Right hindlimb (tissue), 1 donor: ENCODE results near the gene PXDC1.
"Not testable (repeated sequence)": the region's sequence is repeated elsewhere in the genome, so short reads cannot be mapped to it uniquely, and the experiment has no call there.

Source experiments
- DNase-seq: peaks from one replicate; pipeline ENCODE4 v3.0.0-alpha.2; 2018

PXDC1 gene

DNA sequence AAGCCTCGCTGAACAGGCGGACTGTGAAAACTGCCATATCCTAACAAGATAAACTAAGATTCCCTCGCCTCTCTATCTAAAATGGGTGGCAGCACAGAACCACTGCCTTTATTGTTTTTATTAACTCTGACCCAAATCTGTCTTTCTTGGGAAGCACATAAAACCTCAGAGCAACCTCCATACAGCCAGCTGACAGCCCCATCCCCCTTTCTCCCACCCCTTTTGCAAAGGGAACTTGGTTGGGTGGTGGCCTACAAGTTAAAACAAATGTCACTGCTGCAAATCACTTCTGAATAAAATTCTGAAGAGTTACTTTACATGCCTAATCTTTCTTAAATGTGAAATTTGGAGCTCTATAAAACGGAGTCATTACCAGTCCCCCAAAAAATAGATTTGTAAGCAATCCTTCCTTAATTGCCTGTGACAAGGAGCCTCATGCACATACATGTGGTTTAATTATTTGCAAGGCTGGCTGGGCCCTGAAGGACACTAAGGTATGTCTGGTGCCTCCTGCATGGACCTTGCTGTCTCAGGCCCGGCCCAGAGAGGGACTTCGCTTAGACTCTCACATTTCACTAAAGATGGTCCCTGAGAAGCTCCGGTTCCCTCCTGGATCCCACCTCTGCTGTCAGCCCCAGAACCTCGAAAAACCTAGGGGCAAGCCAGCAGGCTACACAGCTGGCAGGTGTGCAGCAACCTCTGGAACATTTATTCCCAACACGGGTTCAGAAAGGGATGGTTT is 21.7 kb downstream of the PXDC1 start:
- DNase-seq, result no peak

- no peak for DNase-seq
Observed at GRCh38 chr6:3727593-3728108, 23.9 kb downstream of the PXDC1 start.

DNA sequence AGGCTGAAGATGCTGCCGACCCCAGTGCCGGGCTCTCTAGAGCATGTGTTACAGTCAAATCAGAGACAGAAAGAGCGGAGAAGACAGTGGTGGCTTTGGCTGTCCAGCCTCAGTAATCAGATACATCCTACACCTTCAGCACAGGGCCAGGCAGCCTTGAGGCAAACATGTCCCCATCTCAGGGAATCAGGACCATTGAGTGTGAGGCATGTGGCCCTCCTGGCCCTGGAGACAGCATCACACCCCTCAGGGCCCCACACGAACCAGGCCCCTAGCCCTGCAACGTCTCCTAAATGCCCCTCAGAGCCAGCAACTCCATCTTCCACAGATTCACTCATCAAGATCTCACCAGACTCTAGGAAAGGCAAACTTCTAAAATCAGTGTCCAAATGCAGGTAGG is 24.5 kb downstream of the PXDC1 start:
- DNase-seq, result no peak

DNA sequence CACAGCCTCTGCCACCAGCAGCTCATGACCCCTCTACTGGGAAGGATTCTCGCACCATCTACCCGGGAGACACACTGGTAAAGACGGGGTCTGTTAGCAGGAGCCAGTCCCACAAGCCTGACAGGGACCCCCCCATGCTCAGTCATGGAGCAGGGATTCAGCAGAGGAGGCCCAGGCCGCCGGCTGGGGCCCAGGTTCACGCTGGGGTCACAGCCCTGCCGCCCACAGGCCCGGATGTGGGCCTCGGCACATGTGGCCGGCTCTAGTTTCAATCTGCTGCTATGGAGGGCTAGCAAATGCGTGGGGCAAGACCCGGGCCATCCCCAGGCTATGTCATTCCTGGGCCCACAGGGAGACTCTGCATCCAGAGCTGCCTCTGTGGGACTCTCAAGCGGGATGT is 25.1 kb downstream of the PXDC1 start:
- DNase-seq, result no peak

GRCh38 chr6:3725145-3726047 is 26.1 kb downstream of the PXDC1 start:
- DNase-seq, result no peak

GRCh38 chr6:3724451-3725144 is 26.9 kb downstream of the PXDC1 start:
- DNase-seq, result no peak

DNA sequence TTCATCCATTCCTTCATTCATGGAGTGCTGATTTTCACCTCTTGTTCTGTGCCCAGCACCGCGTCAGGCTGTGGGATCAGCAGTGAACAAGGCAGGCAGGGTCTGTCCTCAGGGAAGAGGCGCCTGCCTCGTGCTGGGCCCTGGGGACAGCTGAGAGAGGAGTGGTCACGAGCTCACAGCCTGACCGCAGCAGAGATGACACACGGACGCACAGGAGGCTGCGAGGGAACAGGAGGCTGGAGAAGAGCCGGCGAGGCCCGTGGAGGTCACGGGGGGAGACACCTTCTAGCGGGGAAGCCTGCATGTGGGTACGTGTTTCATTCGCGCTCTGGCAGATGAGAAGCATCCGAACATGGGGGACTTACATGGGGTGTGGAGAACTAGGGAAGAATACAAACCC is 27.5 kb downstream of the PXDC1 start:
- no peak for DNase-seq

GRCh38 chr6:3723251-3723650 is 28.3 kb downstream of the PXDC1 start:
- DNase-seq, result no peak

GRCh38 chr6:3722785-3723184 is 28.7 kb downstream of the PXDC1 start:
- no peak for DNase-seq

DNA sequence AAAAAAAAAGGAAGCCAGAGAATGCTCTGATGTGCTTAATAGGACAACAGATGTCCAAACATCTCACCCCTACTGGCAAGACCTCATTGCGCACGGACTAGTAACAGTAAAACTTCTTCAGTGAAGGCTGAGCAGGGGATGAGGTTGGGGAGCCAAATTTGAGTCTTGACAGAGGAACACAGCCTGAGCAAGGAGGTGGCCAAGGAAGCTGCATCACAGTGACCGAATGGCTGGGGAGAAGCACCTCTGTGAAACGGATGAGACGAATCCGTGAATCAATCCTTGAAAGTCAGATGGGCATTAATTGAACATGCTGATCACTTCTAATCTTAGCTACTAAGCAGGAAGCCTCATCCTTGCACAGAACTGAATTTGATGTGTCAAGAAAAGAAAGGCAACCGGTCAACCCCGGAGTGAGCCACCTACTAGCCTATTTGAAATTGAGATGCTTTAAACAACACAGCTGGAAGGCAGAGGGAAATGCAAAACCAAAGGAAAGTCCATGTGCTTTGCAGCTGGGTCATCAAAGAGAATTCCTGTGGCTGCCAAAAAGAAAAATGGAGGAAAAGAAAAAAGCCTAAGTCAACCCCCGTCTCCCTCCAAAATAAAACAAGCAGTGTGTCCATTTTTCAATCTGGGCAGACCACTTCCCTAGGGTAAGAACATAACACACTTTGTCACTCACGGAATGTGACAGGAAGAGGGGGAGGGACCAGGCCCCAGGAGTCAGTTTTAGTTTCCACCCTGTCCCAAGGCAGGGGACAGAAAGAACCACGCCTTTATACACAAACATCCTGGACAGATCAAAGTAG is 29.5 kb downstream of the PXDC1 start:
- no peak for DNase-seq

- DNase-seq, result not testable (repeated sequence)
Observed at GRCh38 chr6:3720770-3721169, 30.7 kb downstream of the PXDC1 start.

GRCh38 chr6:3719462-3720308 is 31.8 kb downstream of the PXDC1 start:
- DNase-seq, result no peak

DNA sequence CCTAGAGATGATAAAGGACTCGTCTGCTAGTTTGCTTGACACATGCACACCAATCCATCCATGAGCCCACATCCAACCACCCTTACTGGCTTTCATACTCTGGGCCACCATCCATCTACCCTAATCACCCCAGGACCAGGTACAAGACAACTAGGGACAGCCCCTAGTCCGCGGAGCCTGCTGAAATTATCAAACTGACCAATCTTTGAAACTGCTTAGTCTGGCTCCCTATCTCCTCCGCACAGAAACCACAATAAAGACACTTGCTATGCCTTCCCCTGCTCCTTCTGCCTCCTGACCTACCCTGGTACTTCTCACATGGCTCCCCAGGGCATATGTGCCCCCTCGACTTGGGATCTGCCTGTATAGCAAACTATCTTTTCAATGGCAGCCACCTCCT is 33.1 kb downstream of the PXDC1 start:
- DNase-seq, result no peak

DNA sequence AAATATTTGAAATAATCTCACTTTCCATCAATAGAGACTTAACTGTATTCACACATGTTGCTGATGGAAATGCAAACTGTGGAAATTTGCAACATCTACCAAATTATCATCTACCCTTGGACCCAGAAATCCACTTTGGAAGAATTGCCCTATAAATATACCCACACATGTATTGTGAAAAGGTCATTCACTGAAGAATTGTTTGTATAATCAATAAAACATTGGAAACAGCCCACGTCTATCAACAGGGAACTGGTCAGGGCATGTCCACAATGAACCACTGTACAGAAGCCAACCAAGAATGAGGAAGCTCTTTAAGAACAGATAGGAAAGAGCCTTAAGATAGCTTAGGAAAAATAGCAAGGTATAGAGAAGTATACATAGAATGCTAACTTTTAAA is 36.2 kb downstream of the PXDC1 start:
- DNase-seq, result no peak

- no peak for DNase-seq
Observed at GRCh38 chr6:3714768-3715167, 36.7 kb downstream of the PXDC1 start.

- no peak for DNase-seq
Observed at GRCh38 chr6:3714111-3714510, 37.4 kb downstream of the PXDC1 start.

DNA sequence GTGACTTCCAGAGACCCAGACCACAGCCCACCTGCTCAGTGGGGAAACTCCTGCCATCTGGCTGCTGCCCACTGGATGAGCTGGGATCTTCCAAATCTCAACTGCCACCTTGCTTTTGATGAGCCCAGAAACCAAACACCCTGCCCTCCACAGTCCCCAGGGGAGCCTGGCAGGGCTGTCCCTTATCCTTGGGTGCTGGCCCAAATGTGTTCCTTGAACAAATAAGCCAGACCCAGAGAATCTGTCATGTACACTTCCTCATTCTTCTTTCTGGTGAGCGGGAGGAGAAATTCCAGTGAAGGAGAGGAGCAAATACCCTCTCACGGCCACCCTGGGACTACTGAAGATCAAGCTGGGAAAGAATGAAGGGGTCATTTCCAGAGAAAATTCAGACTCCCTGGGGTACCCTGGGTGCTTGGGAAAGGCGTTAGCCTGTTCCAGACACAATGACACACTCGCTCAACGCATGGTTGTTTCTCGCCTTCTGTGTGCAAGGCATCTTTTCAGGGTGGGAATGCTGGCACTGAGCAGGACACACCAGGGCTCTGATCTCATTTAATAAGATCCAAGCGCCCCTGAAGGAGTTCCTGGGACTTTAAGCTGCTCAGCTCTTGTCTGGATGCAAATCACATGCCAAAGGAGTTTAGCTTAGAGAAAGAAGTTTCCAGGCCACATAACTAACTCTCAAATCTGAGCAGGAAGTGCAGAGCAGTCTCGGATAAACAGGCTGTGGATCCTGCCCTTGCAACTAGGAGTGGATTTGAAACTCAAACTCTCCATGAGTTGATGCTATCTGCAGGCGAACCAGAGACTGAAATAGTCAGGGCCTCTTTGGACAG is 38.5 kb downstream of the PXDC1 start:
- DNase-seq, result no peak

GRCh38 chr6:3711776-3712175 is 39.7 kb downstream of the PXDC1 start:
- DNase-seq, result no peak

GRCh38 chr6:3710403-3710802 is 41.1 kb downstream of the PXDC1 start:
- DNase-seq, result no peak

DNA sequence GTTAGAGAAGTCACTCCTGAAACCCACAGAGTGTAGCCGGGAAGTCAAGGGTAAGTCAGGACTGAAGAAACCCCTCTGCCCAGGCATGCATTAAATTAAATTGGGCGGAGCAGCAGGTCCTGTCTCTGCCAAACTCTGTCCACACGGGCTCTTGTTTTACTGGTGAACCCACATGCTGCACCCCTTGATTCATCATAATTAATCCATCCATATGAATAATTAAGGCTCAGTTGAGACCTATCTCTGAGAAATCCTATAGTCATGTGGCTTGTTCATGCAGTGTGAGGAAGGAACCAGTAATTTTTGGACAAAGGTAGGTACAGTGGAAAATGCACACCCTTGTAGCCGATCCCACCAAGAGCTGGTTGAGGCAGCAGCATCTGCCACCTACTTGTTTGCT is 43.0 kb downstream of the PXDC1 start:
- no peak for DNase-seq
